IMR-90 (cell line): Measurements from ENCODE around the gene MAML3. TPM values are rescaled to one million over a fixed set of nuclear protein-coding genes. Genes with fewer than 3 reads are reported as not detected.

ENCODE experiments used
- ATAC-seq: fragments of 200-7000 bp; cut with Tn5 transposase; 2 replicates; pipeline ENCODE4 v1.9.1; 2020; ENCODE audit warnings: low read depth, mild to moderate bottlenecking, moderate library complexity
- BruUV-seq: library from RNA; stranded (reverse); fragments of 400-500 nt; replicated peaks from 2 replicates; lab custom pipeline; 2021; lab: Mats Ljungman, UMichigan
- CTCF ChIA-PET: fragments of 300-600 bp; formaldehyde crosslinking; extraction: SDS; loops from one replicate; lab custom pipeline; 2021; ENCODE audit warnings: antibody characterized with exemption; lab: Yijun Ruan, JAX
- POLR2A ChIA-PET: fragments of 300-600 bp; sonication (Branson Sonifier 250); formaldehyde crosslinking; loops from one replicate; lab custom pipeline; 2022; ENCODE audit warnings: antibody characterized with exemption; ENCODE audit not compliant: unreplicated experiment; lab: Charles Lee
- DNase-seq: peaks from one replicate; pipeline ENCODE4 v3.0.0; 2013
- H2AFZ ChIP-seq: replicated peaks from 2 replicates; pipeline ENCODE3; 2013; ENCODE audit warnings: low read length, mild to moderate bottlenecking; ENCODE audit not compliant: poor library complexity
- H2AK5ac ChIP-seq: 2 replicates; pipeline ENCODE4 v1.6.1; 2013; ENCODE audit warnings: low read depth, low read length, inconsistent platforms
- H2AK9ac ChIP-seq: replicated peaks from 2 replicates; pipeline ENCODE3; 2013; ENCODE audit warnings: mild to moderate bottlenecking, low read depth, low read length, moderate library complexity; ENCODE audit not compliant: poor library complexity
- H2BK120ac ChIP-seq: 2 replicates; pipeline ENCODE4 v1.6.1; 2013; ENCODE audit warnings: low read depth, low read length, inconsistent platforms
- H2BK15ac ChIP-seq: 3 replicates; pipeline ENCODE4 v1.6.1; 2013; ENCODE audit warnings: low read depth, low read length, inconsistent platforms
- H2BK20ac ChIP-seq: 2 replicates; pipeline ENCODE4 v1.6.1; 2013; ENCODE audit warnings: low read depth, mild to moderate bottlenecking, inconsistent platforms, low read length, moderate library complexity
- H2BK5ac ChIP-seq: 2 replicates; pipeline ENCODE4 v1.6.1; 2013; ENCODE audit warnings: mild to moderate bottlenecking, low read depth, low read length, inconsistent platforms; ENCODE audit not compliant: poor library complexity, severe bottlenecking
- H3K14ac ChIP-seq: replicated peaks from 2 replicates; pipeline ENCODE4 v1.6.1; 2013; ENCODE audit warnings: low read depth, low read length, inconsistent platforms
- H3K18ac ChIP-seq: 2 replicates; pipeline ENCODE4 v1.6.1; 2013; ENCODE audit warnings: low read depth, low read length, control low read depth
- H3K23ac ChIP-seq: 2 replicates; pipeline ENCODE4 v1.6.1; 2013; ENCODE audit warnings: low read depth, low read length, inconsistent platforms
- H3K27ac ChIP-seq: 2 replicates; pipeline ENCODE4 v1.5.1; 2013; ENCODE audit warnings: mild to moderate bottlenecking, control low read depth, low read length; ENCODE audit not compliant: insufficient read depth
- H3K27me3 ChIP-seq: 2 replicates; pipeline ENCODE4 v1.6.1; 2013; ENCODE audit warnings: low read length; ENCODE audit not compliant: control insufficient read depth, insufficient read depth
- H3K36me3 ChIP-seq: 2 replicates; pipeline ENCODE4 v1.6.1; 2013; ENCODE audit warnings: low read length, mixed read lengths; ENCODE audit not compliant: control insufficient read depth, insufficient read depth
- H3K4ac ChIP-seq: 2 replicates; pipeline ENCODE4 v1.6.1; 2013; ENCODE audit warnings: low read depth, low read length, inconsistent platforms
- H3K4me1 ChIP-seq: 2 replicates; pipeline ENCODE4 v1.6.1; 2013; ENCODE audit warnings: low read length, mixed read lengths; ENCODE audit not compliant: control insufficient read depth, insufficient read depth
- H3K4me2 ChIP-seq: 2 replicates; pipeline ENCODE4 v1.6.1; 2013; ENCODE audit warnings: low read depth, mild to moderate bottlenecking, control low read depth, low read length, moderate library complexity
- H3K4me3 ChIP-seq: 2 replicates; pipeline ENCODE4 v1.5.1; 2013; ENCODE audit warnings: low read depth, mild to moderate bottlenecking, control low read depth, low read length, moderate library complexity; ENCODE audit not compliant: insufficient read depth
- H3K56ac ChIP-seq: 2 replicates; pipeline ENCODE4 v1.6.1; 2013; ENCODE audit warnings: low read length, inconsistent platforms; ENCODE audit not compliant: insufficient read depth; ENCODE audit errors: extremely low read depth
- H3K79me1 ChIP-seq, 2 experiments: 2 replicates each; pipeline ENCODE4 v1.6.1; 2013; ENCODE audit warnings: low read length in 2 of 2, inconsistent platforms in 1 of 2, low read depth in 1 of 2
- H3K9ac ChIP-seq: 2 replicates; pipeline ENCODE4 v1.6.1; 2013; ENCODE audit warnings: low read depth, low read length, control low read depth
- H3K9me1 ChIP-seq: 2 replicates; pipeline ENCODE4 v1.6.1; 2013; ENCODE audit warnings: low read length, inconsistent platforms; ENCODE audit not compliant: insufficient read depth
- H3K9me3 ChIP-seq: 2 replicates; pipeline ENCODE4 v1.6.1; 2013; ENCODE audit warnings: low read length; ENCODE audit not compliant: control insufficient read depth, insufficient read depth
- H4K20me1 ChIP-seq: 2 replicates; pipeline ENCODE4 v1.6.1; 2013; ENCODE audit warnings: low read length, inconsistent platforms; ENCODE audit not compliant: insufficient read depth
- H4K5ac ChIP-seq: 2 replicates; pipeline ENCODE4 v1.6.1; 2013; ENCODE audit warnings: mild to moderate bottlenecking, low read depth, low read length, control low read depth
- H4K8ac ChIP-seq, 2 experiments: 2 replicates each; pipeline ENCODE4 v1.6.1; 2013; ENCODE audit warnings: low read depth in 2 of 2, low read length in 2 of 2, control low read depth in 1 of 2, inconsistent platforms in 1 of 2
- H4K91ac ChIP-seq: 2 replicates; pipeline ENCODE4 v1.6.1; 2013; ENCODE audit warnings: low read depth, low read length, inconsistent platforms; ENCODE audit not compliant: insufficient read depth
- CEBPB ChIP-seq: IDR thresholded peaks from 2 replicates; pipeline ENCODE4 v1.6.1; 2012; ENCODE audit warnings: low read depth, low read length, improper control_type of control experiment
- CTCF ChIP-seq: conservative IDR thresholded peaks from 2 replicates; pipeline ENCODE4 v1.5.1; 2012; ENCODE audit warnings: mild to moderate bottlenecking, low read depth, low read length, improper control_type of control experiment
- ELK1 ChIP-seq: fragments of 150-350 bp; IDR thresholded peaks from 2 replicates; pipeline ENCODE4 v1.6.1; 2016; ENCODE audit warnings: low read depth, mild to moderate bottlenecking, low read length, moderate library complexity, borderline replicate concordance
- MAFK ChIP-seq: IDR thresholded peaks from 2 replicates; pipeline ENCODE4 v1.6.1; 2012; ENCODE audit warnings: low read depth, low read length, improper control_type of control experiment
- POLR2A ChIP-seq: IDR thresholded peaks from 2 replicates; pipeline ENCODE4 v1.6.1; 2012; ENCODE audit warnings: mild to moderate bottlenecking, low read depth, low read length
- RCOR1 ChIP-seq: IDR thresholded peaks from 2 replicates; pipeline ENCODE4 v1.6.1; 2012; ENCODE audit warnings: mild to moderate bottlenecking, low read length, improper control_type of control experiment; ENCODE audit not compliant: insufficient replicate concordance
- SMC3 ChIP-seq: fragments of 150-350 bp; IDR thresholded peaks from 2 replicates; pipeline ENCODE4 v1.6.1; 2016; ENCODE audit warnings: low read depth, mild to moderate bottlenecking, antibody characterized with exemption, low read length, moderate library complexity
- USF2 ChIP-seq: fragments of 150-350 bp; IDR thresholded peaks from 2 replicates; pipeline ENCODE4 v1.6.1; 2017; ENCODE audit warnings: mild to moderate bottlenecking, antibody characterized with exemption, low read length, low read depth
- WGBS, 2 experiments: methylation state at CpG; one replicate each; pipeline versions ENCODE4 v1.1.5 to v1.1.7; 2013; ENCODE audit warnings: missing lambda C conversion rate in 2 of 2; ENCODE audit not compliant: insufficient read length in 1 of 2; ENCODE audit errors: extremely low coverage in 2 of 2; 5-methylcytosine and 5-hydroxymethylcytosine counted together
- dilution Hi-C: fragments of 300-500 bp; cut with HindIII; formaldehyde crosslinking; loops from one replicate; pipeline ENCODE4 v1.14.3; 2018; ENCODE audit warnings: low sequenced_read_pairs; ENCODE audit not compliant: unreplicated experiment
- in situ Hi-C: fragments of 300-500 bp; cut with MboI; formaldehyde crosslinking; loops from 3 replicates; pipeline ENCODE4 v1.14.3; 2019; ENCODE audit warnings: low sequenced_read_pairs, inconsistent platforms, mixed read lengths
- intact Hi-C: fragments of 100-400 bp; cut with micrococcal nuclease; formaldehyde crosslinking; loops from 2 replicates; pipeline ENCODE4 v1.10.0; 2022
- polyA plus RNA-seq, 3 experiments: library from polyadenylated mRNA; depleted of rRNA; stranded (reverse); fragments of >200 nt; gene quantifications; 2 replicates each; pipeline ENCODE4 v1.2.3, GENCODE V29; 2012; ENCODE audit warnings: low replicate concordance in 1 of 3
- total RNA-seq: library from RNA; depleted of rRNA; stranded (reverse); fragments of >200 nt; gene quantifications from 2 replicates; pipeline ENCODE4 v1.2.3, GENCODE V29; 2012

MAML3 gene
- total and polyA plus RNA-seq, 2 of the 4 experiments (the other 2 are of a cell fraction) = 0.90 to 1.7 TPM

- no peak overlapping the region for H3K27ac ChIP-seq
- no peaks in the 10 kb centered on the region for H3K27me3 ChIP-seq
- in situ Hi-C loops (no loop called here), dilution Hi-C loops (no loop called here), intact Hi-C loops (no loop called here)
- WGBS, 2 experiments = no CpG with 5 or more reads among the region's 4 CpGs
- no peak overlapping the region for H3K9ac ChIP-seq
- H4K91ac ChIP-seq = no peak overlapping the region
- CTCF ChIA-PET = no interaction called here
- H2AFZ ChIP-seq = no peak overlapping the region
- H3K56ac ChIP-seq = no peak overlapping the region
- H4K5ac ChIP-seq = no peak overlapping the region
- H3K14ac ChIP-seq = no peak overlapping the region
- peaks cover 2% of the 10 kb centered on the region; the same call in 1 of the 2 replicates for H3K4me1 ChIP-seq
- no peak overlapping the region for H2BK20ac ChIP-seq
- no peak overlapping the region for H2BK15ac ChIP-seq
- H2BK5ac ChIP-seq = no peak overlapping the region
- no peaks in the 10 kb centered on the region for H3K79me1 ChIP-seq
- H3K36me3 ChIP-seq = no peaks in the 10 kb centered on the region
- no TSS peak for BruUV-seq
- DNase-seq (no peak), ATAC-seq (no peak)
- H4K20me1 ChIP-seq = no peaks in the 10 kb centered on the region
- H2BK120ac ChIP-seq = no peak overlapping the region
- TF ChIP-seq CEBPB (no peak), ELK1 (no peak), USF2 (no peak), CTCF (no peak), RCOR1 (no peak), SMC3 (no peak), MAFK (no peak), POLR2A (no peak)
- no peaks in the 10 kb centered on the region for H3K9me3 ChIP-seq
- POLR2A ChIA-PET = no interaction called here
- H2AK9ac ChIP-seq = no peak overlapping the region
- no peak overlapping the region for H3K23ac ChIP-seq
- H3K4me2 ChIP-seq = no peak overlapping the region
- H3K4me3 ChIP-seq = no peak overlapping the region
- no peak overlapping the region for H4K8ac ChIP-seq
- no peak overlapping the region for H3K18ac ChIP-seq
- H3K9me1 ChIP-seq = no peaks in the 10 kb centered on the region; the same call in 1 of the 2 replicates
- H3K4ac ChIP-seq = no peak overlapping the region
- no peak overlapping the region for H2AK5ac ChIP-seq
Observed at GRCh38 chr4:139957986-139958738, 195.8 kb downstream of the MAML3 start.
